CD4-positive, alpha-beta T cell (primary cell): ENCODE results near the gene TPCN1. TPM values are rescaled to one million over a fixed set of nuclear protein-coding genes. Genes with fewer than 3 reads are reported as not detected.

ENCODE experiments used
- ATAC-seq: fragments of 200-7000 bp; cut with Tn5 transposase; one replicate; pipeline ENCODE4 v1.10.0; 2022; ENCODE audit warnings: mild to moderate bottlenecking; ENCODE audit not compliant: poor library complexity
- CTCF ChIA-PET: fragments of 350-600 bp; sonication (Branson Sonifier 250); formaldehyde crosslinking; loops from one replicate; lab custom pipeline; 2021; ENCODE audit warnings: antibody characterized with exemption, inconsistent platforms; lab: Charles Lee
- POLR2A ChIA-PET: fragments of 350-600 bp; sonication (Branson Sonifier 250); formaldehyde crosslinking; loops from one replicate; lab custom pipeline; 2021; ENCODE audit warnings: antibody characterized with exemption, inconsistent platforms; lab: Charles Lee
- DNase-seq, 14 experiments: peaks; one replicate each; pipeline ENCODE4 v3.0.0-alpha.2; 2013 to 2020; ENCODE audit warnings: mixed read lengths in 2 of 14
- H3K27ac ChIP-seq, 2 donors: one replicate each; pipeline versions ENCODE4 v1.5.1 to v1.7.0; 2013; ENCODE audit warnings: low read length in 2 of 2, low read depth in 1 of 2, mild to moderate bottlenecking in 1 of 2
- H3K27me3 ChIP-seq, 2 experiments: 1 replicate in 1 of 2; 2 replicates in 1 of 2; pipeline versions ENCODE4 v1.6.1 to v1.7.0; 2013; ENCODE audit warnings: low read length in 2 of 2, control low read depth in 1 of 2, mild to moderate bottlenecking in 1 of 2, moderate library complexity in 1 of 2; ENCODE audit not compliant: insufficient read depth in 2 of 2, control insufficient read depth in 1 of 2
- H3K36me3 ChIP-seq: one replicate; pipeline ENCODE4 v1.6.1; 2013; ENCODE audit warnings: low read length, control low read depth; ENCODE audit not compliant: insufficient read depth
- H3K4me1 ChIP-seq: one replicate; pipeline ENCODE4 v1.6.1; 2013; ENCODE audit warnings: low read length, control low read depth; ENCODE audit not compliant: insufficient read depth
- H3K4me3 ChIP-seq: one replicate; pipeline ENCODE4 v1.5.1; 2013; ENCODE audit warnings: mild to moderate bottlenecking, low read length, moderate library complexity
- H3K9me3 ChIP-seq, 2 experiments: 1 replicate in 1 of 2; 2 replicates in 1 of 2; pipeline versions ENCODE4 v1.6.1 to v1.7.0; 2013; ENCODE audit warnings: low read length in 2 of 2, mild to moderate bottlenecking in 2 of 2, control low read depth in 1 of 2, moderate library complexity in 1 of 2; ENCODE audit not compliant: control insufficient read depth in 1 of 2, insufficient read depth in 1 of 2
- H3K27ac Mint-ChIP-seq: one replicate; pipeline ENCODE4 v1.8.0; 2020; ENCODE audit warnings: mixed read lengths
- H3K27me3 Mint-ChIP-seq: one replicate; pipeline ENCODE4 v1.8.0; 2021; ENCODE audit warnings: mixed read lengths
- H3K36me3 Mint-ChIP-seq: one replicate; pipeline ENCODE4 v1.8.0; 2021; ENCODE audit warnings: low read depth, mixed read lengths
- H3K4me1 Mint-ChIP-seq: one replicate; pipeline ENCODE4 v1.8.0; 2021; ENCODE audit warnings: low read depth, mixed read lengths
- H3K4me3 Mint-ChIP-seq: one replicate; pipeline ENCODE4 v1.8.0; 2020; ENCODE audit warnings: mild to moderate bottlenecking, mixed read lengths
- H3K9me3 Mint-ChIP-seq: one replicate; pipeline ENCODE4 v1.8.0; 2020; ENCODE audit warnings: mixed read lengths
- CTCF ChIP-seq: fragments of 200-600 bp; IDR thresholded peaks from one replicate; pipeline ENCODE4 v1.8.0; 2022; ENCODE audit warnings: antibody characterized with exemption, mild to moderate bottlenecking
- intact Hi-C, 2 experiments: fragments of 100-400 bp; cut with DNase I in 1 of 2; cut with micrococcal nuclease in 1 of 2; formaldehyde crosslinking; loops; one replicate each; pipeline versions ENCODE4 v1.15.1 to v1.9.0; 2023 to 2025; cut with DNase I, micrococcal nuclease
- total RNA-seq, 174 experiments: library from RNA in 2 of 174; stranded (reverse) in 2 of 174; gene quantifications; one replicate each; pipeline ENCODE4 v1.2.3 and lab custom pipeline; 2021 to 2026

The TPCN1 gene
- total RNA-seq, 2 experiments from 2014 or later, result 52.4 to 59.7 TPM

- TF ChIP-seq CTCF, result no peak
- no peak for ATAC-seq
- H3K9me3 ChIP-seq, result peaks cover 8 to 15% of the 10 kb centered on the region in 2 experiments
- H3K4me3 ChIP-seq, result no peak overlapping the region
- no peak overlapping the region for H3K4me3 Mint-ChIP-seq
- ChIA-PET CTCF (no interaction called here), POLR2A (no interaction called here)
- H3K27ac ChIP-seq, result no peak overlapping the region
- H3K9me3 Mint-ChIP-seq, result no peaks in the 10 kb centered on the region
- no peaks in the 10 kb centered on the region for H3K4me1 Mint-ChIP-seq
- intact Hi-C loops, result no loop called here
- no peak for DNase-seq
- H3K4me1 ChIP-seq, result peaks cover 3% of the 10 kb centered on the region
- H3K36me3 Mint-ChIP-seq, result peaks cover 73% of the 10 kb centered on the region
- no peaks in the 10 kb centered on the region for H3K27me3 Mint-ChIP-seq
- H3K27me3 ChIP-seq, result no peaks in the 10 kb centered on the region
- no peak overlapping the region for H3K27ac Mint-ChIP-seq
- H3K36me3 ChIP-seq, result peaks cover 45% of the 10 kb centered on the region
These were observed 27.0 kb downstream of the TPCN1 start for GRCh38 chr12:113248051-113248825.

GRCh38 chr12:113248842-113249435 lies 27.7 kb downstream of the TPCN1 start:
- Histone ChIP-seq H3K27ac (no peak overlapping the region), H3K36me3 (peaks cover 49% of the 10 kb centered on the region), H3K27me3 (no peaks in the 10 kb centered on the region), H3K4me3 (no peak overlapping the region), H3K9me3 (peaks cover 15 to 21% of the 10 kb centered on the region in 2 experiments), H3K4me1 (peaks cover 3% of the 10 kb centered on the region)
- no peaks in the 10 kb centered on the region for H3K4me1 Mint-ChIP-seq
- POLR2A ChIA-PET, result no interaction called here
- no peak for TF ChIP-seq CTCF
- no peak for ATAC-seq
- intact Hi-C loops, result no loop called here
- H3K27ac Mint-ChIP-seq, result no peak overlapping the region
- H3K4me3 Mint-ChIP-seq, result no peak overlapping the region
- CTCF ChIA-PET, result no interaction called here
- no peaks in the 10 kb centered on the region for H3K27me3 Mint-ChIP-seq
- peaks cover 74% of the 10 kb centered on the region for H3K36me3 Mint-ChIP-seq
- no peak for DNase-seq
- H3K9me3 Mint-ChIP-seq, result peaks cover 3% of the 10 kb centered on the region

GRCh38 chr12:113249546-113249945 lies 28.3 kb downstream of the TPCN1 start:
- ATAC-seq (no peak), DNase-seq (no peak)
- Histone ChIP-seq H3K27ac (no peak overlapping the region), H3K36me3 (peaks cover 49% of the 10 kb centered on the region), H3K9me3 (peaks cover 21 to 23% of the 10 kb centered on the region in 2 experiments), H3K27me3 (no peaks in the 10 kb centered on the region), H3K4me1 (peaks cover 3% of the 10 kb centered on the region), H3K4me3 (no peak overlapping the region)
- TF ChIP-seq CTCF, result no peak
- peaks cover 74% of the 10 kb centered on the region for H3K36me3 Mint-ChIP-seq
- ChIA-PET POLR2A (no interaction called here), CTCF (no interaction called here)
- intact Hi-C loops, result no loop called here
- H3K4me3 Mint-ChIP-seq, result no peak overlapping the region
- H3K4me1 Mint-ChIP-seq, result no peaks in the 10 kb centered on the region
- H3K9me3 Mint-ChIP-seq, result peaks cover 4% of the 10 kb centered on the region
- H3K27me3 Mint-ChIP-seq, result no peaks in the 10 kb centered on the region
- H3K27ac Mint-ChIP-seq, result no peak overlapping the region
